Measurements from ENCODE around the gene NPHS1.

GRCh38 chr19:35879068-35879467 lies 26.8 kb upstream of the NPHS1 start:
- TF ChIP-seq CTCF (conservative IDR thresholded peaks at IDR 0.05; ENCODE audit: low read depth, low read length) (no peak), EZH2 (IDR thresholded peaks at IDR 0.05; ENCODE audit: low read length, unreplicated experiment) (no peak)

Measured in PC-3 (cell line).